Activated CD8-positive, alpha-beta memory T cell treated with anti-CD3 and anti-CD28 coated beads, Interleukin-2, amount 10 ng/mL, durations not matched to agents 7 days and 5 days (primary cell): ENCODE data around the gene C11orf91. TPM values are rescaled to one million over a fixed set of nuclear protein-coding genes. Genes with fewer than 3 reads are reported as not detected.

Experiments
- ATAC-seq: fragments of 150-1000 bp; cut with Tn5 transposase; one replicate; pipeline ENCODE4 v1.10.0; 2021; ENCODE audit warnings: moderate library complexity
- CTCF ChIA-PET: fragments of 350-600 bp; sonication (Branson Sonifier 250); formaldehyde crosslinking; loops from one replicate; lab custom pipeline; 2021; ENCODE audit warnings: antibody characterized with exemption; lab: Charles Lee
- DNase-seq: peaks from one replicate; pipeline ENCODE4 v3.0.0-alpha.2; 2020
- H3K27ac Mint-ChIP-seq: one replicate; pipeline ENCODE4 v1.8.0; 2021; ENCODE audit warnings: mild to moderate bottlenecking, mixed read lengths
- H3K27me3 Mint-ChIP-seq: one replicate; pipeline ENCODE4 v1.8.0; 2021; ENCODE audit warnings: mixed read lengths
- H3K36me3 Mint-ChIP-seq: one replicate; pipeline ENCODE4 v1.8.0; 2021; ENCODE audit warnings: mild to moderate bottlenecking, mixed read lengths
- H3K4me1 Mint-ChIP-seq: one replicate; pipeline ENCODE4 v1.8.0; 2021; ENCODE audit warnings: mixed read lengths
- H3K4me3 Mint-ChIP-seq: one replicate; pipeline ENCODE4 v1.8.0; 2021; ENCODE audit warnings: mild to moderate bottlenecking, moderate library complexity, mixed read lengths
- H3K9me3 Mint-ChIP-seq: one replicate; pipeline ENCODE4 v1.8.0; 2022; ENCODE audit warnings: low read depth, mixed read lengths
- total RNA-seq, 2 experiments: library from RNA; stranded (reverse); gene quantifications; one replicate each; pipeline ENCODE4 v1.2.3, GENCODE V29; 2021

The C11orf91 gene
- total RNA-seq, 2 experiments from 2014 or later = not detected

GRCh38 chr11:33657757-33658156 is 42.9 kb downstream of the C11orf91 start:
- DNase-seq = no peak
- Mint-ChIP-seq H3K9me3 (no peaks in the 10 kb centered on the region), H3K4me3 (no peak overlapping the region), H3K27me3 (peaks cover 7% of the 10 kb centered on the region), H3K27ac (no peak overlapping the region), H3K4me1 (no peaks in the 10 kb centered on the region), H3K36me3 (no peaks in the 10 kb centered on the region)
- no peak for ATAC-seq
- CTCF ChIA-PET = no interaction called here

- no peak for DNase-seq
- ATAC-seq = no peak
- H3K4me1 Mint-ChIP-seq = no peaks in the 10 kb centered on the region
- no peaks in the 10 kb centered on the region for H3K9me3 Mint-ChIP-seq
- no peak overlapping the region for H3K4me3 Mint-ChIP-seq
- peaks cover 7% of the 10 kb centered on the region for H3K27me3 Mint-ChIP-seq
- H3K27ac Mint-ChIP-seq = no peak overlapping the region
- CTCF ChIA-PET = no interaction called here
- H3K36me3 Mint-ChIP-seq = no peaks in the 10 kb centered on the region
Observed at GRCh38 chr11:33656768-33657167, 43.9 kb downstream of the C11orf91 start.

- Mint-ChIP-seq H3K27me3 (peaks cover 7% of the 10 kb centered on the region), H3K4me3 (no peak overlapping the region), H3K4me1 (no peaks in the 10 kb centered on the region), H3K9me3 (no peaks in the 10 kb centered on the region), H3K27ac (no peak overlapping the region), H3K36me3 (no peaks in the 10 kb centered on the region)
- CTCF ChIA-PET = no interaction called here
- DNase-seq (no peak), ATAC-seq (no peak)
Observed at GRCh38 chr11:33655842-33656600, 44.6 kb downstream of the C11orf91 start.

- H3K4me1 Mint-ChIP-seq = no peaks in the 10 kb centered on the region
- no peaks in the 10 kb centered on the region for H3K36me3 Mint-ChIP-seq
- no peaks in the 10 kb centered on the region for H3K9me3 Mint-ChIP-seq
- CTCF ChIA-PET = no interaction called here
- ATAC-seq = no peak
- peaks cover 15% of the 10 kb centered on the region for H3K27me3 Mint-ChIP-seq
- no peak for DNase-seq
- H3K4me3 Mint-ChIP-seq = no peak overlapping the region
- no peak overlapping the region for H3K27ac Mint-ChIP-seq
Observed at GRCh38 chr11:33654594-33654993, 46.0 kb downstream of the C11orf91 start.

GRCh38 chr11:33652930-33653329 is 47.7 kb downstream of the C11orf91 start:
- H3K27me3 Mint-ChIP-seq = peaks cover 15% of the 10 kb centered on the region

GRCh38 chr11:33652431-33652830 is 48.2 kb downstream of the C11orf91 start:
- no peak overlapping the region for H3K27ac Mint-ChIP-seq
- peaks cover 15% of the 10 kb centered on the region for H3K27me3 Mint-ChIP-seq
- H3K36me3 Mint-ChIP-seq = no peaks in the 10 kb centered on the region
- ATAC-seq = no peak
- H3K9me3 Mint-ChIP-seq = no peaks in the 10 kb centered on the region
- no peak for DNase-seq
- CTCF ChIA-PET = no interaction called here
- H3K4me3 Mint-ChIP-seq = no peak overlapping the region
- no peaks in the 10 kb centered on the region for H3K4me1 Mint-ChIP-seq

More at GRCh38 chr11:33652930-33653329, 47.7 kb downstream of the C11orf91 start:
- DNase-seq (no peak), ATAC-seq (no peak)
- CTCF ChIA-PET = no interaction called here
- no peaks in the 10 kb centered on the region for H3K36me3 Mint-ChIP-seq
- H3K27ac Mint-ChIP-seq = no peak overlapping the region
- no peak overlapping the region for H3K4me3 Mint-ChIP-seq
- H3K4me1 Mint-ChIP-seq = no peaks in the 10 kb centered on the region
- H3K9me3 Mint-ChIP-seq = no peaks in the 10 kb centered on the region

GRCh38 chr11:33651990-33652389 is 48.6 kb downstream of the C11orf91 start:
- ATAC-seq (no peak), DNase-seq (no peak)
- H3K4me3 Mint-ChIP-seq = no peak overlapping the region
- no peak overlapping the region for H3K27ac Mint-ChIP-seq
- peaks cover 15% of the 10 kb centered on the region for H3K27me3 Mint-ChIP-seq
- no peaks in the 10 kb centered on the region for H3K36me3 Mint-ChIP-seq
- no peaks in the 10 kb centered on the region for H3K9me3 Mint-ChIP-seq
- CTCF ChIA-PET = no interaction called here
- no peaks in the 10 kb centered on the region for H3K4me1 Mint-ChIP-seq

GRCh38 chr11:33651555-33651954 is 49.1 kb downstream of the C11orf91 start:
- no peak for DNase-seq
- Mint-ChIP-seq H3K27ac (no peak overlapping the region), H3K4me3 (no peak overlapping the region), H3K9me3 (no peaks in the 10 kb centered on the region), H3K27me3 (peaks cover 15% of the 10 kb centered on the region), H3K4me1 (no peaks in the 10 kb centered on the region), H3K36me3 (no peaks in the 10 kb centered on the region)
- ATAC-seq = no peak
- CTCF ChIA-PET = no interaction called here

- no peak overlapping the region for H3K4me3 Mint-ChIP-seq
Observed at GRCh38 chr11:33649944-33650343, 50.7 kb downstream of the C11orf91 start.

More at GRCh38 chr11:33649944-33650343, 50.7 kb downstream of the C11orf91 start:
- Mint-ChIP-seq H3K36me3 (no peaks in the 10 kb centered on the region), H3K9me3 (no peaks in the 10 kb centered on the region), H3K4me1 (no peaks in the 10 kb centered on the region), H3K27ac (no peak overlapping the region), H3K27me3 (peaks cover 12% of the 10 kb centered on the region)
- CTCF ChIA-PET = no interaction called here
- ATAC-seq (no peak), DNase-seq (no peak)

Other genes starting within 250 kb of the C11orf91 start
- gene CD59, start 35.6 kb upstream of the C11orf91 start, total RNA-seq = 10 to 100 TPM; 54.1 to 70.5 TPM
- 10 to 100 TPM; 14.9 to 17.0 TPM for gene FBXO3, start 73.7 kb upstream of the C11orf91 start, total RNA-seq
- gene LMO2, start 191.2 kb upstream of the C11orf91 start, total RNA-seq = not detected